ENCODE results near the gene MATN4. TPM values are rescaled to one million over a fixed set of nuclear protein-coding genes. Genes with fewer than 3 reads are reported as not detected.

MATN4 gene
- total RNA-seq, 1 experiment from 2014 or later = 0.33 TPM

GRCh38 chr20:45294003-45294368 is 14.1 kb downstream of the MATN4 start:
- H3K4me1 ChIP-seq (replicated peaks; ENCODE audit: insufficient read depth) = peaks cover 15% of the 10 kb centered on the region
- H3K27ac ChIP-seq = no peak overlapping the region
- DNase-seq = no peak

GRCh38 chr20:45293041-45294002 is 14.8 kb downstream of the MATN4 start:
- no peak for TF ChIP-seq EZH2 (IDR thresholded peaks at IDR 0.05; ENCODE audit: low read depth)
- peak; percentile 97 for TF ChIP-seq CTCF (conservative IDR thresholded peaks at IDR 0.05)
- Histone ChIP-seq H3K9me2 (ENCODE audit: insufficient read depth) (no peaks in the 10 kb centered on the region), H2AFZ (peak overlapping the region; percentile 94), H3K27ac (no peak overlapping the region), H3K9me3 (ENCODE audit: insufficient read depth, low read depth) (0 out of 2 replicates have a peak, but pooled peaks cover 5% of the 10 kb centered on the region), H3K27me3 (ENCODE audit: insufficient read depth, low read depth) (no peaks in the 10 kb centered on the region), H3K4me2 (peak overlapping the region; percentile 91), H3K36me3 (ENCODE audit: low read depth) (no peaks in the 10 kb centered on the region), H3K4me1 (replicated peaks; ENCODE audit: insufficient read depth) (peaks cover 15% of the 10 kb centered on the region), H4K20me1 (ENCODE audit: insufficient read depth) (no peaks in the 10 kb centered on the region), H3K79me2 (ENCODE audit: low read depth) (no peaks in the 10 kb centered on the region), H3F3A (ENCODE audit: insufficient read depth, low read depth) (peaks cover 24% of the 10 kb centered on the region; the same call in 1 of the 2 replicates), H3K4me3 (peak overlapping the region; percentile 60)
- intact Hi-C loops (cut with micrococcal nuclease; ENCODE audit: unreplicated experiment) = loop anchor here (1.0 to 10.0 kb wide), 3 partner anchors 198 to 609 kb away; partner anchors contain the start of gene PABPC1L
- peak; percentile 61 to 91 for DNase-seq
- POLR2A ChIA-PET (ENCODE audit: unreplicated experiment) = interaction anchor here (0.6 to 1.1 kb wide), 5 partner anchors 19 to 563 kb away, joined by 4 to 27 read pairs (median 4); no protein-coding TSS in a partner anchor
- TSS peak; percentile 47 for BruUV-seq (replicated peaks)
- CTCF ChIA-PET = interaction anchor here (0.6 to 4.4 kb wide), 18 partner anchors 9 to 447 kb away, joined by 3 to 19 read pairs (median 6); partner anchors contain the start of gene PI3

More at GRCh38 chr20:45294003-45294368, 14.1 kb downstream of the MATN4 start:
- H3K4me2 ChIP-seq = peak overlapping the region; percentile 91
- ChIA-PET POLR2A (ENCODE audit: unreplicated experiment) (interaction anchor here (0.6 to 1.1 kb wide), 6 partner anchors 18 to 564 kb away, joined by 4 to 27 read pairs (median 4); no protein-coding TSS in a partner anchor), CTCF (interaction anchor here (0.6 to 4.4 kb wide), 20 partner anchors 8 to 448 kb away, joined by 3 to 19 read pairs (median 6); partner anchors contain the start of gene PI3)
- H3K4me3 ChIP-seq = peak overlapping the region; percentile 60; the same call in 1 of the 2 replicates
- no TSS peak for BruUV-seq (replicated peaks)
- no peaks in the 10 kb centered on the region for H3K27me3 ChIP-seq (ENCODE audit: insufficient read depth, low read depth)
- no peaks in the 10 kb centered on the region for H4K20me1 ChIP-seq (ENCODE audit: insufficient read depth)
- peaks cover 24% of the 10 kb centered on the region; the same call in 1 of the 2 replicates for H3F3A ChIP-seq (ENCODE audit: insufficient read depth, low read depth)
- no peaks in the 10 kb centered on the region for H3K36me3 ChIP-seq (ENCODE audit: low read depth)
- H2AFZ ChIP-seq = peak overlapping the region; percentile 94; the same call in 1 of the 2 replicates
- 0 out of 2 replicates have a peak, but pooled peaks cover 5% of the 10 kb centered on the region for H3K9me3 ChIP-seq (ENCODE audit: insufficient read depth, low read depth)
- intact Hi-C loops (cut with micrococcal nuclease; ENCODE audit: unreplicated experiment) = loop anchor here (5.0 to 10.0 kb wide), 2 partner anchors 382 to 609 kb away; partner anchors contain the start of gene PABPC1L
- H3K79me2 ChIP-seq (ENCODE audit: low read depth) = no peaks in the 10 kb centered on the region
- TF ChIP-seq CTCF (conservative IDR thresholded peaks at IDR 0.05) = peak; percentile 54
- TF ChIP-seq EZH2 (IDR thresholded peaks at IDR 0.05; ENCODE audit: low read depth) = no peak
- no peaks in the 10 kb centered on the region for H3K9me2 ChIP-seq (ENCODE audit: insufficient read depth)

- Histone ChIP-seq H3K4me1 (replicated peaks; ENCODE audit: insufficient read depth) (peaks cover 15% of the 10 kb centered on the region), H3F3A (ENCODE audit: insufficient read depth, low read depth) (peaks cover 28% of the 10 kb centered on the region; the same call in 1 of the 2 replicates), H3K9me2 (ENCODE audit: insufficient read depth) (no peaks in the 10 kb centered on the region), H4K20me1 (ENCODE audit: insufficient read depth) (no peaks in the 10 kb centered on the region), H3K27me3 (ENCODE audit: insufficient read depth, low read depth) (no peaks in the 10 kb centered on the region), H3K4me2 (no peak overlapping the region), H3K9me3 (ENCODE audit: insufficient read depth, low read depth) (0 out of 2 replicates have a peak, but pooled peaks cover 5% of the 10 kb centered on the region), H3K36me3 (ENCODE audit: low read depth) (no peaks in the 10 kb centered on the region), H2AFZ (no peak overlapping the region), H3K27ac (no peak overlapping the region), H3K79me2 (ENCODE audit: low read depth) (no peaks in the 10 kb centered on the region), H3K4me3 (no peak overlapping the region)
- intact Hi-C loops (cut with micrococcal nuclease; ENCODE audit: unreplicated experiment) = loop anchor here (5.0 to 10.0 kb wide), 2 partner anchors 380 to 608 kb away; partner anchors contain the start of gene PABPC1L
- ChIA-PET POLR2A (ENCODE audit: unreplicated experiment) (interaction anchor here (0.6 to 1.0 kb wide), 2 partner anchors 56 to 382 kb away, joined by 3 to 5 read pairs; partner anchors contain the start of genes PABPC1L and SDC4), CTCF (interaction anchor here (0.6 to 4.4 kb wide), 9 partner anchors 10 to 479 kb away, joined by 3 to 19 read pairs (median 6); no protein-coding TSS in a partner anchor)
- TF ChIP-seq EZH2 (IDR thresholded peaks at IDR 0.05; ENCODE audit: low read depth) (no peak), CTCF (conservative IDR thresholded peaks at IDR 0.05) (no peak)
- BruUV-seq (replicated peaks) = no TSS peak
- no peak for DNase-seq
Observed at GRCh38 chr20:45292343-45292742, 15.8 kb downstream of the MATN4 start.
